ENCODE measurements around the gene BTBD6.

The BTBD6 gene

GRCh38 chr14:105248368-105249181, at the start of gene BTBD6:
Gene BTBD6 (plus strand): TSS chr14:105248533. CDS start chr14:105248712, 179 bp downstream.
- peak; percentile 74 to 86 (median 80) for DNase-seq (ENCODE audit: low read depth in 2 of 3, low spot score in 1 of 3)

GRCh38 chr14:105198588-105198987, 49.7 kb upstream of the BTBD6 start:
- DNase-seq (ENCODE audit: low read depth in 2 of 3, low spot score in 1 of 3) = no peak

- DNase-seq (ENCODE audit: low read depth in 2 of 3, low spot score in 1 of 3) = no peak
These were observed 49.2 kb upstream of the BTBD6 start for GRCh38 chr14:105199093-105199492.

GRCh38 chr14:105200074-105200473, 48.3 kb upstream of the BTBD6 start:
- no peak for DNase-seq (ENCODE audit: low read depth in 2 of 3, low spot score in 1 of 3)

GRCh38 chr14:105200641-105201040, 47.7 kb upstream of the BTBD6 start:
- no peak for DNase-seq (ENCODE audit: low read depth in 2 of 3, low spot score in 1 of 3)

GRCh38 chr14:105201156-105201924, 47.0 kb upstream of the BTBD6 start:
- no peak for DNase-seq (ENCODE audit: low read depth in 2 of 3, low spot score in 1 of 3)

- peak in 2 of 3 donors; percentile 34 to 37 for DNase-seq (ENCODE audit: low read depth in 2 of 3, low spot score in 1 of 3)
These were observed 46.3 kb upstream of the BTBD6 start for GRCh38 chr14:105201925-105202513.

- DNase-seq (ENCODE audit: low read depth in 2 of 3, low spot score in 1 of 3) = peak in 2 of 3 donors; percentile 56 to 64
These were observed 45.2 kb upstream of the BTBD6 start for GRCh38 chr14:105203057-105203531.

GRCh38 chr14:105203701-105204100, 44.6 kb upstream of the BTBD6 start:
- no peak for DNase-seq (ENCODE audit: low read depth in 2 of 3, low spot score in 1 of 3)

- no peak for DNase-seq (ENCODE audit: low read depth in 2 of 3, low spot score in 1 of 3)
These were observed 44.0 kb upstream of the BTBD6 start for GRCh38 chr14:105204206-105204930.

- DNase-seq (ENCODE audit: low read depth in 2 of 3, low spot score in 1 of 3) = no peak
These were observed 43.2 kb upstream of the BTBD6 start for GRCh38 chr14:105204931-105205672.

GRCh38 chr14:105205673-105206208, 42.6 kb upstream of the BTBD6 start:
- DNase-seq (ENCODE audit: low read depth in 2 of 3, low spot score in 1 of 3) = no peak

- no peak for DNase-seq (ENCODE audit: low read depth in 2 of 3, low spot score in 1 of 3)
These were observed 41.5 kb upstream of the BTBD6 start for GRCh38 chr14:105206873-105207272.

GRCh38 chr14:105207460-105207901, 40.9 kb upstream of the BTBD6 start:
- DNase-seq (ENCODE audit: low read depth in 2 of 3, low spot score in 1 of 3) = no peak

- no peak for DNase-seq (ENCODE audit: low read depth in 2 of 3, low spot score in 1 of 3)
These were observed 40.2 kb upstream of the BTBD6 start for GRCh38 chr14:105207996-105208737.

- no peak for DNase-seq (ENCODE audit: low read depth in 2 of 3, low spot score in 1 of 3)
These were observed 39.6 kb upstream of the BTBD6 start for GRCh38 chr14:105208738-105209075.

GRCh38 chr14:105209091-105209490, 39.2 kb upstream of the BTBD6 start:
- no peak for DNase-seq (ENCODE audit: low read depth in 2 of 3, low spot score in 1 of 3)

GRCh38 chr14:105209646-105210045, 38.7 kb upstream of the BTBD6 start:
- no peak for DNase-seq (ENCODE audit: low read depth in 2 of 3, low spot score in 1 of 3)

GRCh38 chr14:105210266-105211025, 37.9 kb upstream of the BTBD6 start:
- DNase-seq (ENCODE audit: low read depth in 2 of 3, low spot score in 1 of 3) = no peak

Measured in stimulated activated CD4-positive, alpha-beta T cell treated with anti-CD3 and anti-CD28 coated beads, Interleukin-12 subunit alpha, Interleukin-12 subunit beta, amount 100 ng/mL, for 48 hours (primary cell).